Liver (tissue), 9 donors: ENCODE measurements around the gene SCLY. TPM values are rescaled to one million over a fixed set of nuclear protein-coding genes. Genes with fewer than 3 reads are reported as not detected.

ENCODE experiments used
- DNase-seq: peaks from one replicate; pipeline ENCODE4 v3.0.0-alpha.2; 2017; ENCODE audit warnings: low spot score
- H3K27ac ChIP-seq, 2 donors: one replicate each; pipeline ENCODE4 v1.7.0; 2013; ENCODE audit warnings: inconsistent platforms in 2 of 2, low read length in 2 of 2, control low read depth in 1 of 2, low read depth in 1 of 2, mild to moderate bottlenecking in 1 of 2
- H3K27me3 ChIP-seq, 4 donors: one replicate each; pipeline versions ENCODE4 v1.6.1 to v1.7.0; 2013; ENCODE audit warnings: low read length in 3 of 4, inconsistent platforms in 1 of 4, mild to moderate bottlenecking in 1 of 4, moderate library complexity in 1 of 4; ENCODE audit not compliant: control insufficient read depth in 4 of 4, insufficient read depth in 4 of 4
- H3K36me3 ChIP-seq, 4 donors: one replicate each; pipeline versions ENCODE4 v1.6.1 to v1.7.0; 2013; ENCODE audit warnings: low read length in 3 of 4, mild to moderate bottlenecking in 3 of 4, low read depth in 1 of 4, moderate library complexity in 1 of 4; ENCODE audit not compliant: control insufficient read depth in 4 of 4, insufficient read depth in 3 of 4
- H3K4me1 ChIP-seq, 4 donors: one replicate each; pipeline versions ENCODE4 v1.6.1 to v1.7.0; 2013; ENCODE audit warnings: low read length in 3 of 4, mild to moderate bottlenecking in 3 of 4, moderate library complexity in 1 of 4; ENCODE audit not compliant: control insufficient read depth in 4 of 4, insufficient read depth in 4 of 4
- H3K4me3 ChIP-seq, 3 donors: one replicate each; pipeline versions ENCODE4 v1.6.1 to v1.7.0; 2013; ENCODE audit warnings: low read length in 3 of 3, control low read depth in 1 of 3, low read depth in 1 of 3, mild to moderate bottlenecking in 1 of 3
- H3K9ac ChIP-seq, 2 donors: one replicate each; pipeline ENCODE4 v1.7.0; 2013; ENCODE audit warnings: low read length in 2 of 2, mild to moderate bottlenecking in 2 of 2, moderate library complexity in 2 of 2, control low read depth in 1 of 2, low read depth in 1 of 2
- H3K9me3 ChIP-seq, 4 donors: one replicate each; pipeline versions ENCODE4 v1.6.1 to v1.7.0; 2013; ENCODE audit warnings: low read length in 3 of 4; ENCODE audit not compliant: control insufficient read depth in 4 of 4
- EGR1 ChIP-seq, 2 donors: IDR thresholded peaks; 2 replicates each; pipeline ENCODE4 v1.6.1; 2016 to 2018; ENCODE audit warnings: antibody characterized with exemption in 2 of 2, low read depth in 2 of 2
- FOXA1 ChIP-seq: IDR thresholded peaks from 2 replicates; pipeline ENCODE4 v1.6.1; 2016; ENCODE audit warnings: antibody characterized with exemption
- FOXA2 ChIP-seq: IDR thresholded peaks from 2 replicates; pipeline ENCODE4 v1.6.1; 2016; ENCODE audit warnings: antibody characterized with exemption
- GABPA ChIP-seq, 2 donors: IDR thresholded peaks in 1 of 2; conservative IDR thresholded peaks in 1 of 2; 2 replicates each; pipeline ENCODE4 v1.6.1; 2016; ENCODE audit warnings: antibody characterized with exemption in 2 of 2, mild to moderate bottlenecking in 1 of 2, moderate library complexity in 1 of 2
- HNF4G ChIP-seq: IDR thresholded peaks from 2 replicates; pipeline ENCODE4 v1.6.1; 2016; ENCODE audit warnings: antibody characterized with exemption
- JUND ChIP-seq, 2 donors: IDR thresholded peaks; 2 replicates each; pipeline ENCODE4 v1.6.1; 2016; ENCODE audit warnings: antibody characterized with exemption in 2 of 2
- MAX ChIP-seq: IDR thresholded peaks from 2 replicates; pipeline ENCODE4 v1.6.1; 2016; ENCODE audit warnings: antibody characterized with exemption
- RAD21 ChIP-seq, 2 donors: IDR thresholded peaks; 2 replicates each; pipeline ENCODE4 v1.6.1; 2016; ENCODE audit warnings: antibody characterized with exemption in 2 of 2, mild to moderate bottlenecking in 2 of 2
- RXRA ChIP-seq, 2 donors: IDR thresholded peaks; 2 replicates each; pipeline ENCODE4 v1.6.1; 2017 to 2018; ENCODE audit warnings: antibody characterized with exemption in 2 of 2, mild to moderate bottlenecking in 1 of 2
- SP1 ChIP-seq: IDR thresholded peaks from 2 replicates; pipeline ENCODE4 v1.6.1; 2018; ENCODE audit warnings: antibody characterized with exemption, mild to moderate bottlenecking
- TAF1 ChIP-seq: conservative IDR thresholded peaks from 2 replicates; pipeline ENCODE4 v1.6.1; 2016; ENCODE audit warnings: antibody characterized with exemption, mild to moderate bottlenecking
- YY1 ChIP-seq: IDR thresholded peaks from 2 replicates; pipeline ENCODE4 v1.6.1; 2016; ENCODE audit warnings: antibody characterized with exemption, mild to moderate bottlenecking
- WGBS: extraction: QIAGEN DNeasy Blood & Tissue Kit; methylation state at CpG from one replicate; pipeline ENCODE4 v1.1.7; 2013; 5-methylcytosine and 5-hydroxymethylcytosine counted together
- polyA plus RNA-seq, 2 donors: library from polyadenylated mRNA; stranded (reverse) in 1 of 2; unstranded in 1 of 2; fragments of 200-250 nt in 1 of 2; fragments of >200 nt in 1 of 2; fragmentation: Nextera tagmentation in 1 of 2; extraction: Ambion mirVana in 1 of 2; gene quantifications; one replicate each; pipeline versions ENCODE4 v1.2.1 to v1.2.3, GENCODE V29; 2013 to 2015
- total RNA-seq, 2 donors: library from RNA; depleted of rRNA; stranded (reverse); fragments of >200 nt; gene quantifications; one replicate each; pipeline ENCODE4 v1.2.3, GENCODE V29; 2014
- TF ChIP-seq, protein P1 (sequence below): IDR thresholded peaks from 2 replicates; pipeline ENCODE4 v1.6.1; 2016; ENCODE audit warnings: antibody characterized with exemption
- TF ChIP-seq, protein P2 (sequence below): IDR thresholded peaks from 2 replicates; pipeline ENCODE4 v1.6.1; 2016; ENCODE audit warnings: antibody characterized with exemption
- TF ChIP-seq, protein P3 (sequence below): fragments of 150-350 bp; IDR thresholded peaks from 2 replicates; pipeline ENCODE4 v1.5.1; 2017; ENCODE audit warnings: improper control_type of control experiment, low read depth, low read length; ENCODE audit not compliant: missing input control
- donor health status: healthy.
- donor health status: healthy.
- donor health status: healthy.
- donor health status: healthy.
- donor health status: healthy.

SCLY gene
- total and polyA plus RNA-seq, 4 donors = 21.6 to 39.2 (median 25.0) TPM

GRCh38 chr2:238105506-238106338 lies 44.9 kb downstream of the SCLY start:
- 91% methylated on average over 28 of the region's 28 CpGs for WGBS
- Histone ChIP-seq H3K36me3 (no peaks in the 10 kb centered on the region), H3K4me3 (no peak overlapping the region), H3K9ac (no peak overlapping the region), H3K4me1 (peaks cover 4 to 18% (median 12%) of the 10 kb centered on the region in 4 donors), H3K27me3 (no peaks in the 10 kb centered on the region), H3K27ac (no peak overlapping the region), H3K9me3 (no peaks in the 10 kb centered on the region)
- DNase-seq = peak; percentile 9
- TF ChIP-seq FOXA1 (no peak), EGR1 (IDR thresholded peaks at IDR 0.05; ENCODE audit: low read depth in 2 of 2) (no peak), GABPA (IDR thresholded peaks at IDR 0.05 in 1 of 2, conservative IDR thresholded peaks at IDR 0.05 in 1 of 2) (no peak), SP1 (no peak), TAF1 (no peak), RAD21 (IDR thresholded peaks at IDR 0.05) (no peak), JUND (IDR thresholded peaks at IDR 0.05) (no peak), MAX (no peak), HNF4G (no peak)
- TF ChIP-seq, protein P1, sequence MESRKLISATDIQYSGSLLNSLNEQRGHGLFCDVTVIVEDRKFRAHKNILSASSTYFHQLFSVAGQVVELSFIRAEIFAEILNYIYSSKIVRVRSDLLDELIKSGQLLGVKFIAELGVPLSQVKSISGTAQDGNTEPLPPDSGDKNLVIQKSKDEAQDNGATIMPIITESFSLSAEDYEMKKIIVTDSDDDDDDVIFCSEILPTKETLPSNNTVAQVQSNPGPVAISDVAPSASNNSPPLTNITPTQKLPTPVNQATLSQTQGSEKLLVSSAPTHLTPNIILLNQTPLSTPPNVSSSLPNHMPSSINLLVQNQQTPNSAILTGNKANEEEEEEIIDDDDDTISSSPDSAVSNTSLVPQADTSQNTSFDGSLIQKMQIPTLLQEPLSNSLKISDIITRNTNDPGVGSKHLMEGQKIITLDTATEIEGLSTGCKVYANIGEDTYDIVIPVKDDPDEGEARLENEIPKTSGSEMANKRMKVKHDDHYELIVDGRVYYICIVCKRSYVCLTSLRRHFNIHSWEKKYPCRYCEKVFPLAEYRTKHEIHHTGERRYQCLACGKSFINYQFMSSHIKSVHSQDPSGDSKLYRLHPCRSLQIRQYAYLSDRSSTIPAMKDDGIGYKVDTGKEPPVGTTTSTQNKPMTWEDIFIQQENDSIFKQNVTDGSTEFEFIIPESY = no peak
- TF ChIP-seq, protein P2, sequence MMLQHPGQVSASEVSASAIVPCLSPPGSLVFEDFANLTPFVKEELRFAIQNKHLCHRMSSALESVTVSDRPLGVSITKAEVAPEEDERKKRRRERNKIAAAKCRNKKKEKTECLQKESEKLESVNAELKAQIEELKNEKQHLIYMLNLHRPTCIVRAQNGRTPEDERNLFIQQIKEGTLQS = no peak
- TF ChIP-seq, protein P3, sequence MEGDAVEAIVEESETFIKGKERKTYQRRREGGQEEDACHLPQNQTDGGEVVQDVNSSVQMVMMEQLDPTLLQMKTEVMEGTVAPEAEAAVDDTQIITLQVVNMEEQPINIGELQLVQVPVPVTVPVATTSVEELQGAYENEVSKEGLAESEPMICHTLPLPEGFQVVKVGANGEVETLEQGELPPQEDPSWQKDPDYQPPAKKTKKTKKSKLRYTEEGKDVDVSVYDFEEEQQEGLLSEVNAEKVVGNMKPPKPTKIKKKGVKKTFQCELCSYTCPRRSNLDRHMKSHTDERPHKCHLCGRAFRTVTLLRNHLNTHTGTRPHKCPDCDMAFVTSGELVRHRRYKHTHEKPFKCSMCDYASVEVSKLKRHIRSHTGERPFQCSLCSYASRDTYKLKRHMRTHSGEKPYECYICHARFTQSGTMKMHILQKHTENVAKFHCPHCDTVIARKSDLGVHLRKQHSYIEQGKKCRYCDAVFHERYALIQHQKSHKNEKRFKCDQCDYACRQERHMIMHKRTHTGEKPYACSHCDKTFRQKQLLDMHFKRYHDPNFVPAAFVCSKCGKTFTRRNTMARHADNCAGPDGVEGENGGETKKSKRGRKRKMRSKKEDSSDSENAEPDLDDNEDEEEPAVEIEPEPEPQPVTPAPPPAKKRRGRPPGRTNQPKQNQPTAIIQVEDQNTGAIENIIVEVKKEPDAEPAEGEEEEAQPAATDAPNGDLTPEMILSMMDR = no peak

DNA sequence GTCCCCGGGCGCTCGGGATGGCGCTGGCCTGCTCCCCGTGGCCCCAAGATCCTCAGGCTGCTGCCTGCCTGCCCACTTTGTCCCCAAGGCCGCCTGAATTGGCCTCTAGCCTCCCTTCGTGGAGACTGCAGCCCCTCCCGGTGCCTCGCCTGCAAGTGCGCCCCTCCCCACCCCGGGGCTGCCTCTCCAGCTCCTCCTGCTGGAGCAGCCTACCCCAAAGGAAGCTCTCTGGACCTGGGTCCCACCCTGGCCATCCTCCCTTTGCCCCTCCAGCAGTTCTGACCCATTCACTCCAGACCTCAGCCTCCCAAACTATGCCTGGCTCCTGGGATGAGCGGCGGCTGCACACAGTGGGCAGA lies 45.5 kb downstream of the SCLY start:
- no peak overlapping the region for H3K9ac ChIP-seq
- H3K4me3 ChIP-seq = no peak overlapping the region
- 90% methylated on average over 13 of the region's 13 CpGs for WGBS
- H3K36me3 ChIP-seq = no peaks in the 10 kb centered on the region
- H3K27ac ChIP-seq = no peak overlapping the region
- H3K4me1 ChIP-seq = peaks cover 4 to 18% (median 12%) of the 10 kb centered on the region in 4 donors
- TF ChIP-seq MAX (no peak), HNF4G (no peak), GABPA (IDR thresholded peaks at IDR 0.05 in 1 of 2, conservative IDR thresholded peaks at IDR 0.05 in 1 of 2) (no peak), FOXA2 (no peak), SP1 (no peak), RXRA (IDR thresholded peaks at IDR 0.05) (no peak), YY1 (no peak), EGR1 (IDR thresholded peaks at IDR 0.05; ENCODE audit: low read depth in 2 of 2) (no peak), RAD21 (IDR thresholded peaks at IDR 0.05) (no peak)
- TF ChIP-seq, protein P1 = no peak
- no peaks in the 10 kb centered on the region for H3K9me3 ChIP-seq
- DNase-seq = no peak
- H3K27me3 ChIP-seq = no peaks in the 10 kb centered on the region
